Hematopoietic multipotent progenitor cell treated with erythropoietin and hydrocortisone succinate and interleukin-3 and kit ligand, for 4 days (in vitro differentiated cells): ENCODE data around the gene TSPAN9.

Experiments
- DNase-seq: peaks from one replicate; pipeline ENCODE4 v3.0.0-alpha.2; 2015

TSPAN9 gene

GRCh38 chr12:3081091-3081490 is 3.9 kb downstream of the TSPAN9 start:
- DNase-seq: no peak

- DNase-seq: no peak
Measured at GRCh38 chr12:3081886-3082285, 4.7 kb downstream of the TSPAN9 start.

GRCh38 chr12:3083241-3083920 is 6.2 kb downstream of the TSPAN9 start:
- no peak for DNase-seq

GRCh38 chr12:3083921-3084347 is 6.8 kb downstream of the TSPAN9 start:
- no peak for DNase-seq

GRCh38 chr12:3084742-3085141 is 7.6 kb downstream of the TSPAN9 start:
- no peak for DNase-seq

- no peak for DNase-seq
Measured at GRCh38 chr12:3085341-3086139, 8.4 kb downstream of the TSPAN9 start.

GRCh38 chr12:3086211-3086610 is 9.0 kb downstream of the TSPAN9 start:
- DNase-seq: no peak

GRCh38 chr12:3086729-3087323 is 9.6 kb downstream of the TSPAN9 start:
- no peak for DNase-seq

GRCh38 chr12:3087758-3088650 is 10.8 kb downstream of the TSPAN9 start:
- DNase-seq: no peak

GRCh38 chr12:3089588-3089987 is 12.4 kb downstream of the TSPAN9 start:
- DNase-seq: no peak

GRCh38 chr12:3090240-3091037 is 13.3 kb downstream of the TSPAN9 start:
- DNase-seq: no peak

GRCh38 chr12:3091038-3091319 is 13.8 kb downstream of the TSPAN9 start:
- DNase-seq: no peak

- no peak for DNase-seq
Measured at GRCh38 chr12:3091382-3092241, 14.4 kb downstream of the TSPAN9 start.

- no peak for DNase-seq
Measured at GRCh38 chr12:3092764-3093163, 15.6 kb downstream of the TSPAN9 start.

- DNase-seq: peak; percentile 78
Measured at GRCh38 chr12:3097186-3097804, 20.1 kb downstream of the TSPAN9 start.

- DNase-seq: no peak
Measured at GRCh38 chr12:3097836-3098235, 20.7 kb downstream of the TSPAN9 start.

GRCh38 chr12:3098436-3098835 is 21.3 kb downstream of the TSPAN9 start:
- no peak for DNase-seq

- no peak for DNase-seq
Measured at GRCh38 chr12:3099146-3099545, 22.0 kb downstream of the TSPAN9 start.

GRCh38 chr12:3101309-3102024 is 24.3 kb downstream of the TSPAN9 start:
- no peak for DNase-seq

GRCh38 chr12:3102771-3103410 is 25.7 kb downstream of the TSPAN9 start:
- no peak for DNase-seq
